DND-41 (cell line): Measurements from ENCODE around the gene DOCK4.

Experiments
- ATAC-seq: fragments of 200-7000 bp; cut with Tn5 transposase; 3 replicates; pipeline ENCODE4 v1.9.1; 2021; ENCODE audit warnings: low read depth; ENCODE audit not compliant: insufficient read depth
- DNase-seq: peaks from one replicate; pipeline ENCODE4 v3.0.0-alpha.2; 2020
- H2AFZ ChIP-seq: 2 replicates; pipeline ENCODE4 v1.6.0; 2012; ENCODE audit warnings: low read depth, low read length
- H3K27ac ChIP-seq: 2 replicates; pipeline ENCODE4 v1.5.1; 2012; ENCODE audit warnings: low read length, inconsistent platforms
- H3K27me3 ChIP-seq: fragments of 200-600 bp; sonication (generic); 2 replicates; pipeline ENCODE4 v1.6.0; 2012; ENCODE audit warnings: low read length, mild to moderate bottlenecking, inconsistent platforms; ENCODE audit not compliant: insufficient read depth, poor library complexity
- H3K36me3 ChIP-seq: 2 replicates; pipeline ENCODE4 v1.5.1; 2012; ENCODE audit warnings: low read length, inconsistent platforms; ENCODE audit not compliant: insufficient read depth
- H3K4me1 ChIP-seq: 2 replicates; pipeline ENCODE4 v1.5.1; 2012; ENCODE audit warnings: mild to moderate bottlenecking, low read length; ENCODE audit not compliant: insufficient read depth
- H3K4me2 ChIP-seq: 2 replicates; pipeline ENCODE4 v1.6.0; 2012; ENCODE audit warnings: mild to moderate bottlenecking, moderate library complexity, low read length, inconsistent platforms; ENCODE audit not compliant: insufficient read depth
- H3K4me3 ChIP-seq, 2 experiments: fragments of 200-600 bp in 1 of 2; shearing (Covaris generic) in 1 of 2; 2 replicates each; pipeline ENCODE4 v1.5.1; 2012 to 2016; ENCODE audit warnings: inconsistent platforms in 2 of 2, low read length in 2 of 2, mild to moderate bottlenecking in 2 of 2, low read depth in 1 of 2, moderate library complexity in 1 of 2
- H3K79me2 ChIP-seq: 2 replicates; pipeline ENCODE4 v1.6.0; 2012; ENCODE audit warnings: low read length, inconsistent platforms; ENCODE audit not compliant: insufficient read depth
- H3K9ac ChIP-seq: 2 replicates; pipeline ENCODE4 v1.6.0; 2012; ENCODE audit warnings: low read depth, mild to moderate bottlenecking, inconsistent platforms, low read length, moderate library complexity
- H3K9me3 ChIP-seq: 2 replicates; pipeline ENCODE4 v1.5.1; 2012; ENCODE audit warnings: low read length, moderate library complexity, mild to moderate bottlenecking, inconsistent platforms; ENCODE audit not compliant: insufficient read depth, severe bottlenecking
- H4K20me1 ChIP-seq: 2 replicates; pipeline ENCODE4 v1.6.0; 2012; ENCODE audit warnings: low read length; ENCODE audit not compliant: insufficient read depth
- EZH2 ChIP-seq: IDR thresholded peaks from 3 replicates; pipeline ENCODE4 v1.6.1; 2012; ENCODE audit warnings: borderline replicate concordance, low read depth, mild to moderate bottlenecking, moderate library complexity, low read length, inconsistent platforms; ENCODE audit not compliant: severe bottlenecking
- TF ChIP-seq, protein P1 (sequence below): IDR thresholded peaks from 2 replicates; pipeline ENCODE4 v1.5.1; 2012; ENCODE audit warnings: borderline replicate concordance, low read length, moderate library complexity, mild to moderate bottlenecking; ENCODE audit not compliant: poor library complexity, severe bottlenecking; ENCODE audit errors: extremely low read depth

DOCK4 gene

DNA sequence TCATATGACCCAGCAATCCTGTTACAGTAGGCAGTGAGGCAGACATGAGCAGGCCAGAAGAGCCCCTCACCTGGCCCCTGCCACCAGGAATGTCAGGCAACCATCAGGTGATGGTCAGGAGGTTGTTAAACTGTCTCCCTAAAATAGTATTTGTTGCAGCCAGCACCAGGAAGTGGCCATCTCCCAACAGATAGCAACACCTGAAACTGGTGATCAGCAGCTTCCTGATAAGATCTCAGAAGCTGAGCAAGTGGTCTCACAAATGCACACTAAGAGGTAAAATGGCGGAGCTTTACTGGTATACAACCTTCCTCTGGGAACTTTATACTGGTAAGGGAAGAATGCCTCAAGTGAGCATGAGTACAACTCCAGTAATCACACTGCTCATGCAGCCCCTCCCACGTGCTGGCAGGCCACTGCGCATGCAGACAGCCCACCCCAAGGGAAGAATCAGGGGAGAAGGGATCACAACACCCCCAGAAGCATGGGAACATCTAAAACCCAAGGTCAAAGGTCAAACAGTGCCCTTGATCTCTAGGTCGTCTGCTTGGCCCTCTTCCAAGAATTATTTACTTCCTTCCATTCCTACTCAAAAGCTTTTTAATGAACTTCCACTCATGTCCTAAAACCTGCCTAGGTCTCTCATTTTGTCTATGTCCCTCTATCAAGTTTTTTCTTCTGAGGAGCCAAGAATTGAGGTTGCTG is 133.5 kb downstream of the DOCK4 start:
- Histone ChIP-seq H3K4me1 (peaks cover 9% of the 10 kb centered on the region), H3K27ac (no peak overlapping the region), H3K79me2 (no peaks in the 10 kb centered on the region)

DNA sequence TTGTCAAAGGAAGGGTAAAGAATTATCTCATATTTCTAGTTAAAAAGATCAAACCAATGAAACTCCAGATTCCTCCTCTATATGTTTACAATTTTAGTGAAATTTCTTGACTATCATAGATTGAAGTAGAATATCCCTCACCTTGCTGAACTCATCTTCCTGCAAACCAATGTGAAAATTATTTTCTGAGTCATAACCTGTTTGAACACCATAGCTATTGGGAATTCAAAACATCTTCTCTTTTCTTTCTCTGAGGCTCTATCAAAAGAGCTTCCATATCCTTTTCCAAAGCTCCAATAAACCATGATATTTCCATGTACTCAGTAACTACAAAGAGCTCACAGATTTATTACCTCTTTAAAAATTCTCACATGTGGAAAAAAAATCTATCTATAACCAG is 134.3 kb downstream of the DOCK4 start:
- Histone ChIP-seq H4K20me1 (no peaks in the 10 kb centered on the region), H3K27ac (no peak overlapping the region), H3K4me2 (no peak overlapping the region), H3K79me2 (no peaks in the 10 kb centered on the region), H3K9me3 (peaks cover 7% of the 10 kb centered on the region), H3K4me3 (no peak overlapping the region), H3K27me3 (no peaks in the 10 kb centered on the region), H2AFZ (no peak overlapping the region), H3K36me3 (no peaks in the 10 kb centered on the region), H3K4me1 (peaks cover 9% of the 10 kb centered on the region), H3K9ac (no peak overlapping the region)
- DNase-seq (no peak), ATAC-seq (no peak)
- TF ChIP-seq, protein P1, sequence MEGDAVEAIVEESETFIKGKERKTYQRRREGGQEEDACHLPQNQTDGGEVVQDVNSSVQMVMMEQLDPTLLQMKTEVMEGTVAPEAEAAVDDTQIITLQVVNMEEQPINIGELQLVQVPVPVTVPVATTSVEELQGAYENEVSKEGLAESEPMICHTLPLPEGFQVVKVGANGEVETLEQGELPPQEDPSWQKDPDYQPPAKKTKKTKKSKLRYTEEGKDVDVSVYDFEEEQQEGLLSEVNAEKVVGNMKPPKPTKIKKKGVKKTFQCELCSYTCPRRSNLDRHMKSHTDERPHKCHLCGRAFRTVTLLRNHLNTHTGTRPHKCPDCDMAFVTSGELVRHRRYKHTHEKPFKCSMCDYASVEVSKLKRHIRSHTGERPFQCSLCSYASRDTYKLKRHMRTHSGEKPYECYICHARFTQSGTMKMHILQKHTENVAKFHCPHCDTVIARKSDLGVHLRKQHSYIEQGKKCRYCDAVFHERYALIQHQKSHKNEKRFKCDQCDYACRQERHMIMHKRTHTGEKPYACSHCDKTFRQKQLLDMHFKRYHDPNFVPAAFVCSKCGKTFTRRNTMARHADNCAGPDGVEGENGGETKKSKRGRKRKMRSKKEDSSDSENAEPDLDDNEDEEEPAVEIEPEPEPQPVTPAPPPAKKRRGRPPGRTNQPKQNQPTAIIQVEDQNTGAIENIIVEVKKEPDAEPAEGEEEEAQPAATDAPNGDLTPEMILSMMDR = no peak
- no peak for TF ChIP-seq EZH2

More for the DNA sequence above, 133.5 kb downstream of the DOCK4 start:
- Histone ChIP-seq H2AFZ (no peak overlapping the region), H3K36me3 (no peaks in the 10 kb centered on the region), H3K4me2 (no peak overlapping the region), H3K9ac (no peak overlapping the region), H3K9me3 (peaks cover 7% of the 10 kb centered on the region), H3K27me3 (no peaks in the 10 kb centered on the region), H4K20me1 (no peaks in the 10 kb centered on the region), H3K4me3 (no peak overlapping the region)
- TF ChIP-seq, protein P1 = no peak
- TF ChIP-seq EZH2 = no peak
- ATAC-seq (peak; percentile 19; the same call in 1 of the 3 replicates), DNase-seq (no peak)

DNA sequence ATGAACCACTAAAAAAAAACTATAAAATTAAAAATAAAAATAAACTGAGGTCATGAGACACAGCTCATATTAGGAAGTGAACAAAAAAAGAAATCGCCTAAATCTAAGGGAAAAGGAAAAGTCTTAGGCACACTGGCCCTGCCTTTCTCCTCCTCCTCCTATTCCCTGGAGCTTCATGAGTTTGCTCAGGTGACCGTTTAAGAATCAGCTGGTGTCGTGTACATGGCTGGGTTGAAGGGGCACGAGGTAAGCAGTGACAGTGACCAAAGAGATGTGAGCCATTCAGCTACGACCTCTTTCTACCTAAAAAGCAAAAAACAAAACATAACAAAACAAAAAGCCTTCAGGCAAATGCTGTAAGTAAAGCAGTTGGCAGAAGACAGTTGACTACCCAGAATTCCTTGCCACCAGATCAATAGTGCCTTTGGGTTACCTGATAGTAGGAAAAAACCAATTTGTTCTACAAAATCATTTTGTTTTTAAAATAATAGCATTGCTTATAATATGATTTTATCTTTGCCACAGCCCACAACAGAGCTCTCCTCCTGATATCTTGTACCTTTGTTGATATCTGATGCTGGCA is 135.4 kb downstream of the DOCK4 start:
- no peak overlapping the region for H2AFZ ChIP-seq

More for the DNA sequence above, 135.4 kb downstream of the DOCK4 start:
- Histone ChIP-seq H3K9me3 (peaks cover 7% of the 10 kb centered on the region), H3K36me3 (no peaks in the 10 kb centered on the region), H3K27me3 (no peaks in the 10 kb centered on the region), H4K20me1 (no peaks in the 10 kb centered on the region), H3K79me2 (no peaks in the 10 kb centered on the region), H3K9ac (no peak overlapping the region), H3K4me3 (no peak overlapping the region), H3K4me1 (peaks cover 9% of the 10 kb centered on the region), H3K27ac (no peak overlapping the region), H3K4me2 (no peak overlapping the region)
- ATAC-seq = no peak
- TF ChIP-seq, protein P1 = no peak
- no peak for TF ChIP-seq EZH2
- no peak for DNase-seq
